GM13976 (cell line): ENCODE data around the gene SPX.

ENCODE experiments used
- DNase-seq: peaks from one replicate; pipeline ENCODE4 v3.0.0; 2012; ENCODE audit warnings: low spot score
- CTCF ChIP-seq: IDR thresholded peaks from 2 replicates; pipeline ENCODE4 v1.5.1; 2012; ENCODE audit warnings: borderline replicate concordance, mild to moderate bottlenecking; ENCODE audit not compliant: insufficient read depth; ENCODE audit errors: extremely low read depth, missing control alignments, control extremely low read depth
- in situ Hi-C: fragments of 300-500 bp; cut with MboI; formaldehyde crosslinking; loops from one replicate; pipeline ENCODE4 v1.12.0; 2022; ENCODE audit warnings: low sequenced_read_pairs, mixed read lengths, inconsistent platforms; ENCODE audit not compliant: unreplicated experiment

Gene SPX

DNA sequence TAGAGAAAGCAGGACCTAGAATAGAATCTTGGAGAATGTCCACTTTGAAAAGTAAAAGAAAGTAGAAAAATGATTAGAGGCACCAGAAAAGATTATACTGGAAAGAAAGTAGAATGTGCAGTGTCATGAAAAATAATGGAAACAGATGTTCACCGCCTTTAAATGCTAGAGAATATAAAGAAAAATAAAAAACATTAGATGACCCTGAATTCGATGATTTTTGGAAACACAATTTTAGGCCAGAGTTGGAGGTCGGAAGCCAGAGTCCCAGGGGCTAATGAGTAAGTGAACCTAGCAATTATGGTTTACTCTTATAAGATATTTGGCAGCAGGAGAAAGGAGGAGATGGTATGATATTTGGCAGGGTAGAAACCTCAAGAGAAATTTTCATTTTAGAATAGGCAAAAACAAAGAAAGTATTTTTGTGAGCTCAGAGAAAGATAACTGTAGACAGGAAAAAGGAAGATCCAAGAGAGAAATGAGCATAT, 40.9 kb downstream of the SPX start:
- no peak for TF ChIP-seq CTCF
- DNase-seq = no peak
- in situ Hi-C loops = no loop called here

DNA sequence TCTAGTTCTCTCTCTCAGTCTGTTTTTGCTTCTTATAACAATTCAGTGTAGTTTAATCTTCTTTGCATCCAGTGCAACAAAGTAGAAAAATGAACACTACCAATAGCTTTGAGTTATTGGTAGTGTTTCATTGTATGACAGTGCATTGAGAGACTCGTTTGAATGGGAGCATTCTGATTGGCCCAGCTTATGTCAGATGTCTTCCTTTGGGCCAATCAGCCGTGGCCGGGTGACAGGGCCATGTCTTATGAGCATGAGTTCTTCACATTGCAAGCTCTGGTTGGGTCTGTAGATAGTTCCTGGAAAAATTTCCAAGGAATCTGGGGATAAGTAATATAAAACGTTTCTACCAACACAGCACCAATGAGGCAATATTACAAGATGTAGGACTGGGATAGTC, 42.0 kb downstream of the SPX start:
- DNase-seq = no peak

DNA sequence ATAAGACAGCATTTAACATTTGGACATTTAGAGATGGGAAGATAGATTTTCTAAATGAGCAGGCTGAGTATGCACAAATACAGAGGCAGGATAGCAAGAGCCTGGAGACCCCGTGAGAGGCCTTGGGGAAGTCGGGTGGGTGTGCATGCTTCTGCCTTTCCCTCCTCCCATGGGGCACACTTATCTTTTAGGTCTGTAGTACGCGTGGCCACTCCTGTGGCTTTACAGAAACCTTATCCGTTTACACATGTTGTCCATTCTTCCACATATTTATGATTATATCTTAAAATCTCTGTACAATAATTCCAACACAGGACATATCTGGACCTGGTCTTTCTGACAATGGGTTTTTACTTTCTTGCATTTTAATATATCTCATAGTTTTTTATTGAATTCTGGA, 45.0 kb downstream of the SPX start:
- in situ Hi-C loops = no loop called here
- no peak for TF ChIP-seq CTCF
- no peak for DNase-seq

More for the DNA sequence above, 42.0 kb downstream of the SPX start:
- TF ChIP-seq CTCF = no peak
- in situ Hi-C loops = no loop called here

GRCh38 chr12:21573733-21574358, 47.8 kb downstream of the SPX start:
- no peak for TF ChIP-seq CTCF
- DNase-seq = no peak
- in situ Hi-C loops = no loop called here

DNA sequence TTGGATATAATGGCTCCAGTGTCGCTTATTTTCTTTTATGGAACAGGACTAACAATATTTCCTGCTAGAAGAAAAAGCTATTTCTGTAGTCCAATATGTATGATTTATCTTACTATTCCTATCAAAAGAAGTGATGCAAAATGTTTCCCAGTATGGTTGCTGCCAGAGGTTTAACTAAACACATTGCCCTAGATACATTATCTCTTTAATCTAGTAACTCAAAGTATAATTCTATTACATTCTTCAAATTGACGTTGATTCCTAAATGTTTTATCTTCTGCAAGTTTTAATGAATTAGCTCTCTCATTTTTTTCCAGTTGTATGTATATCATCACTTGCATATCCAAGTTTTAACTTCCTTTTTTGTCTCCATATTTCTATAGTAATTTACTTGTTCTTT, 50.3 kb downstream of the SPX start:
- no peak for DNase-seq
- no peak for TF ChIP-seq CTCF
- in situ Hi-C loops = no loop called here

DNA sequence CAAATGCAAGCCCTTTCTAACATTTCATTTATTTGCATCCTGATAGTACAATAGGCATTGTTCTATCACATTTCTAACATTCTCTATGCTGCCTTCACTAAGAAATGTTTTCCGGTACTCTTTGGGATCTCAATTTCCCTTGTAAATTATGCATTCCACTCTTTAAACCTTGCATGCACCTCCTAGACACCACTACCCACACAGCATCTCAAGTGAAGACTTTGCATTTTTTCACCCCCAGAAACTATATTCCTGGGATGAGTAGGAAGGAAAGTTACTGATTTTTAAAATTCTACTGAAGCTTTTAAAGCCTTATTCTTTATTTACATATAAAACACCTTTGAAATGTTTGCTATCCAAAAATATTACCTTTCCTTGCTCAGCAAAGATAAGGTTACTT, 51.4 kb downstream of the SPX start:
- DNase-seq = no peak
- TF ChIP-seq CTCF = no peak
- in situ Hi-C loops = no loop called here
